Pancreas (tissue), 10 donors: ENCODE results near the gene LSMEM2. TPM values are rescaled to one million over a fixed set of nuclear protein-coding genes. Genes with fewer than 3 reads are reported as not detected.

ENCODE experiments used
- ATAC-seq, 4 donors: fragments of 200-7000 bp; cut with Tn5 transposase; one replicate each; pipeline versions ENCODE4 v1.8.0 to v1.9.1; 2020; ENCODE audit warnings: mild to moderate bottlenecking in 4 of 4, moderate library complexity in 4 of 4
- DNase-seq, 6 donors: peaks; one replicate each; pipeline ENCODE4 v3.0.0-alpha.2; 2020
- FAIRE-seq: peaks from 2 replicates; lab custom pipeline; 2012; peaks lifted over from hg19 to GRCh38; lab: Jason Lieb, UNC
- H3K27ac ChIP-seq, 4 donors: fragments of 200-600 bp; sonication (generic); 1 replicate in 3 of 4; 2 replicates in 1 of 4; pipeline versions ENCODE4 v1.5.0 to v1.8.0; 2020
- H3K27me3 ChIP-seq, 4 donors: fragments of 200-600 bp; one replicate each; pipeline ENCODE4 v1.8.0; 2021
- H3K36me3 ChIP-seq, 3 donors: fragments of 200-600 bp; sonication (generic) in 1 of 3; one replicate each; pipeline versions ENCODE4 v1.5.0 to v1.8.0; 2020 to 2021
- H3K4me1 ChIP-seq, 3 donors: fragments of 200-600 bp; one replicate each; pipeline ENCODE4 v1.8.0; 2021
- H3K4me3 ChIP-seq, 4 donors: fragments of 200-600 bp; sonication (generic) in 2 of 4; one replicate each; pipeline versions ENCODE4 v1.5.0 to v1.8.0; 2020 to 2021
- H3K9me3 ChIP-seq, 4 donors: fragments of 200-600 bp; one replicate each; pipeline ENCODE4 v1.8.0; 2021
- CTCF ChIP-seq, 4 donors: fragments of 200-600 bp; sonication (generic) in 3 of 4; IDR thresholded peaks; one replicate each; pipeline versions ENCODE4 v1.5.0 to v1.8.0; 2021; ENCODE audit warnings: antibody characterized with exemption in 4 of 4
- WGBS, 2 donors: extraction: QIAGEN DNeasy Blood & Tissue Kit; methylation state at CpG; one replicate each; pipeline ENCODE4 v1.1.7; 2013; 5-methylcytosine and 5-hydroxymethylcytosine counted together
- intact Hi-C, 3 donors: fragments of 100-400 bp; cut with DNase I; formaldehyde crosslinking; loops; one replicate each; pipeline versions ENCODE4 v1.11.1 to v1.14.2; 2022
- polyA plus RNA-seq, 2 donors: library from polyadenylated mRNA; stranded (reverse); fragments of 200-250 nt; gene quantifications; one replicate each; pipeline ENCODE4 v1.2.3, GENCODE V29; 2013
- total RNA-seq, 6 donors: library from RNA; stranded (reverse); fragmentation: NEBNext Ultra II Directional in 4 of 6; extraction: Animal tissue kit (Norgen Biotek cat#: 25700) in 4 of 6; gene quantifications; one replicate each; pipeline versions ENCODE4 v1.2.1 to v1.2.4, GENCODE V29; 2021 to 2023
- donor health status: healthy with polysubstance abuse.
- donor health status: DM: no; HTN: no; CAD: no; lungs with moderate emphysema.
- donor health status: DM: no; HTN: no; CAD: no.
- donor health status: control.
- donor health status: control.
- donor health status: Bipolar disorder and iron deficiency.
- donor health status: DM: yes; HTN: yes; CAD: no.
- donor health status: DM: no; HTN: no; CAD: no.
- donor health status: DM: no; HTN: no; CAD: no.
- donor health status: DM: yes; HTN: yes; CAD: no.

LSMEM2 gene
- total and polyA plus RNA-seq, 8 donors, result 0.12 to 2.1 (median 0.15) TPM; not detected in 5

GRCh38 chr3:50237133-50237651, 41.7 kb upstream of the LSMEM2 start:
- H3K36me3 ChIP-seq, result no peaks in the 10 kb centered on the region
- DNase-seq (peak in 1 of 6 donors; percentile 75), FAIRE-seq (no peak), ATAC-seq (no peak)
- intact Hi-C loops, result no loop called here
- no peaks in the 10 kb centered on the region for H3K9me3 ChIP-seq
- TF ChIP-seq CTCF (IDR thresholded peaks at IDR 0.05), result no peak
- peak overlapping the region; percentile 14 to 84 (median 80) for H3K27ac ChIP-seq
- peaks cover 3 to 16% (median 12%) of the 10 kb centered on the region in 3 donors for H3K4me1 ChIP-seq
- 44% methylated on average over 7 of the region's 7 CpGs for WGBS, 2 donors
- no peaks in the 10 kb centered on the region for H3K27me3 ChIP-seq
- peak overlapping the region; percentile 51 to 78 (median 74) for H3K4me3 ChIP-seq

GRCh38 chr3:50237754-50238548, 40.9 kb upstream of the LSMEM2 start:
- H3K9me3 ChIP-seq, result no peaks in the 10 kb centered on the region
- no peaks in the 10 kb centered on the region for H3K36me3 ChIP-seq
- no peak for TF ChIP-seq CTCF (IDR thresholded peaks at IDR 0.05)
- peak in 3 of 4 donors; percentile 15 to 47 (median 24) for ATAC-seq
- H3K27me3 ChIP-seq, result no peaks in the 10 kb centered on the region
- intact Hi-C loops, result no loop called here
- H3K27ac ChIP-seq, result peak overlapping the region; percentile 14 to 84 (median 80)
- DNase-seq, result peak; percentile 53 to 87 (median 72)
- peaks cover 3 to 20% (median 12%) of the 10 kb centered on the region in 3 donors for H3K4me1 ChIP-seq
- WGBS, 2 donors, result 26 to 28% methylated on average over 31 of the region's 31 CpGs
- no peak for FAIRE-seq
- H3K4me3 ChIP-seq, result peak overlapping the region; percentile 51 to 78 (median 74)

GRCh38 chr3:50238549-50239026, 40.3 kb upstream of the LSMEM2 start:
- Histone ChIP-seq H3K4me3 (peak overlapping the region in 3 of 4 donors; percentile 51 to 78 (median 71)), H3K27me3 (no peaks in the 10 kb centered on the region), H3K36me3 (no peaks in the 10 kb centered on the region), H3K4me1 (peaks cover 3 to 20% (median 12%) of the 10 kb centered on the region in 3 donors), H3K27ac (peak overlapping the region; percentile 14 to 84 (median 80)), H3K9me3 (no peaks in the 10 kb centered on the region)
- TF ChIP-seq CTCF (IDR thresholded peaks at IDR 0.05), result no peak
- intact Hi-C loops, result no loop called here
- no peak for FAIRE-seq
- 5% methylated on average over 7 of the region's 7 CpGs for WGBS, 2 donors
- DNase-seq, result peak; percentile 90 to 99 (median 96)
- peak; percentile 56 to 69 (median 62) for ATAC-seq

GRCh38 chr3:50239649-50240048, 39.2 kb upstream of the LSMEM2 start:
- 65 to 70% methylated on average over 4 of the region's 4 CpGs for WGBS, 2 donors
- no peak for TF ChIP-seq CTCF (IDR thresholded peaks at IDR 0.05)
- intact Hi-C loops, result no loop called here
- no peaks in the 10 kb centered on the region for H3K36me3 ChIP-seq
- H3K27ac ChIP-seq, result no peak overlapping the region
- H3K9me3 ChIP-seq, result no peaks in the 10 kb centered on the region
- no peak for DNase-seq
- no peak for ATAC-seq
- no peak for FAIRE-seq
- H3K4me1 ChIP-seq, result peaks cover 3 to 24% (median 12%) of the 10 kb centered on the region in 3 donors
- H3K4me3 ChIP-seq, result no peak overlapping the region
- H3K27me3 ChIP-seq, result no peaks in the 10 kb centered on the region
